Measurements from ENCODE around the gene UCP3. TPM values are rescaled to one million over a fixed set of nuclear protein-coding genes. Genes with fewer than 3 reads are reported as not detected.

The UCP3 gene
- total RNA-seq, 1 experiment from 2014 or later: 1.3 TPM

DNA sequence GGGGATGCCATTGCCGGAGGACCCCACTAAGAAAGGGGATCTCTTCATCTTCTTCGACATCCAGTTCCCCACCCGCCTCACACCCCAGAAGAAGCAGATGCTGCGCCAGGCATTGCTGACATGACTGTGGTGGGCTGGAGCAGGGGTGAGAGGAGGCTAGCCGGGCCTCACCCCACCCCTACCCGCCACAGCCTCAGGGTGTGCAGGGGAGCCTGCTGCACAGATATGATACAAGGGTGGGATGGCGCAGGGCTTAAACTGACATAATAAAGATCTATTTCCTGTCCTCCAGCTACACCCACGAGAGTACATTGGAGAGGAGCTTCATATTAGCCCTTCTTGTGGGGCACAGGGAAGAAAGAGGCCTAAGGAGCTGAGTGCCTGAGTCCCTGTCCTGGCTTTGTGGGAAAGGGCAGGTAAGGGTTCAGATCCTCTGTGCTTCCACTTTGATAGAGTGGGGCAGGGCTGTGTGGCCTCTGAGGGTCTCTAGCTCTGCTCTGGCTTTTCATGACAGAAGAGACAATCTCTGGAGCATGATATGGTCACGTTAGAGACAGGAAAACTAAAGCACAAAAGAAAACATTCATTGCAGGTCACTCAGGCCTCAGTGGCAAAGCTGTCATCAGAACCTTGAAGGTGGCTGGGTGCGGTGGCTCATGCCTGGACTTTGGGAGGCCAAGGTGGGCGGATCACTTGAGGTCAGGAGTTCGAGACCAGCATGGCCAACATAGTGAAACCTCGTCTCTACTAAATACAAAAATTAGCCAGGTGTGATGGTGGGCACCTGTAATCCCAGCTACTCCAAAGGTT, 38.7 kb downstream of the UCP3 start (continued):
- TF ChIP-seq, protein P1, sequence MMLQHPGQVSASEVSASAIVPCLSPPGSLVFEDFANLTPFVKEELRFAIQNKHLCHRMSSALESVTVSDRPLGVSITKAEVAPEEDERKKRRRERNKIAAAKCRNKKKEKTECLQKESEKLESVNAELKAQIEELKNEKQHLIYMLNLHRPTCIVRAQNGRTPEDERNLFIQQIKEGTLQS (IDR thresholded peaks at IDR 0.05): no peak
- TF ChIP-seq SP1 (IDR thresholded peaks at IDR 0.05; ENCODE audit: low read depth) (no peak), JUND (IDR thresholded peaks at IDR 0.05) (no peak), CEBPB (IDR thresholded peaks at IDR 0.05; ENCODE audit: low read depth) (no peak), ZFX (IDR thresholded peaks at IDR 0.05) (no peak)

DNA sequence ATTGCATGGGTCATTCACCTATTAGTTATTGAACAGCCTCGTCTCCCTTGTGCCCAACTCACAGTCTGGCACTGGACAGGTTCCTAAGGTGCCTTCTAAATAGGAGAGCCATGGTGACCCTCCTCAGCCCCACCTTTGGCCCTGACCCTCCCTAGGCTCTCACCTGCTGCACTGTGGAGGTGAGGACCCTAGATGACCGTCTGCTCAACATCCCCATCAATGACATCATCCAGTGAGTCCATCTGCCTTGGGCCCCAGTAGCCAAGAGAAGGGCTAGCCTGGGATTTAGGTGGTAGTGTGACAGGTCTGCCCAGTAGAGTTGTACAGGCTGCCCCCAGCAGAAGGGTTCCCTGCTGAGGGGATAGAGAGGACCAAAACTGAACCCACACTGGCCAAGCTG, 39.8 kb downstream of the UCP3 start:
- BruUV-seq (replicated peaks): no TSS peak
- ChIA-PET RAD21 (ENCODE audit: low non-redundant PET in 1 of 2, low total read pairs in 2 of 2, uncharacterized antibody in 2 of 2, unreplicated experiment in 2 of 2) (no interaction called here), CTCF (no interaction called here), POLR2A (interaction anchor here (0.8 to 1.2 kb wide), 2 partner anchors 8 to 10 kb away, joined by 3 to 4 read pairs; no protein-coding TSS in a partner anchor)
- H3K36me3 ChIP-seq (ENCODE audit: control insufficient read depth in 1 of 2, insufficient read depth in 2 of 2, low read length in 2 of 2): no peaks in the 10 kb centered on the region
- DNase-seq (ENCODE audit: low read depth, low spot score) (no peak), ATAC-seq (no peak)
- no peaks in the 10 kb centered on the region for H3K79me2 ChIP-seq (ENCODE audit: insufficient read depth, low read length)
- TF ChIP-seq SIN3A (IDR thresholded peaks at IDR 0.05; ENCODE audit: low read depth): no peak
- TF ChIP-seq POLR2A (IDR thresholded peaks at IDR 0.05; ENCODE audit: borderline replicate concordance, extremely low read depth, insufficient read depth, insufficient read length): no peak
- TF ChIP-seq, protein P2, sequence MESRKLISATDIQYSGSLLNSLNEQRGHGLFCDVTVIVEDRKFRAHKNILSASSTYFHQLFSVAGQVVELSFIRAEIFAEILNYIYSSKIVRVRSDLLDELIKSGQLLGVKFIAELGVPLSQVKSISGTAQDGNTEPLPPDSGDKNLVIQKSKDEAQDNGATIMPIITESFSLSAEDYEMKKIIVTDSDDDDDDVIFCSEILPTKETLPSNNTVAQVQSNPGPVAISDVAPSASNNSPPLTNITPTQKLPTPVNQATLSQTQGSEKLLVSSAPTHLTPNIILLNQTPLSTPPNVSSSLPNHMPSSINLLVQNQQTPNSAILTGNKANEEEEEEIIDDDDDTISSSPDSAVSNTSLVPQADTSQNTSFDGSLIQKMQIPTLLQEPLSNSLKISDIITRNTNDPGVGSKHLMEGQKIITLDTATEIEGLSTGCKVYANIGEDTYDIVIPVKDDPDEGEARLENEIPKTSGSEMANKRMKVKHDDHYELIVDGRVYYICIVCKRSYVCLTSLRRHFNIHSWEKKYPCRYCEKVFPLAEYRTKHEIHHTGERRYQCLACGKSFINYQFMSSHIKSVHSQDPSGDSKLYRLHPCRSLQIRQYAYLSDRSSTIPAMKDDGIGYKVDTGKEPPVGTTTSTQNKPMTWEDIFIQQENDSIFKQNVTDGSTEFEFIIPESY (IDR thresholded peaks at IDR 0.05; ENCODE audit: extremely low read depth, insufficient replicate concordance, low read length): no peak
- no peak for TF ChIP-seq EZH2 (IDR thresholded peaks at IDR 0.05)
- no peak for TF ChIP-seq TCF7L2 (IDR thresholded peaks at IDR 0.05; ENCODE audit: borderline replicate concordance, extremely low read depth, insufficient read depth, insufficient read length)
- TF ChIP-seq, protein P1 (IDR thresholded peaks at IDR 0.05): no peak
- H3K4me1 ChIP-seq (ENCODE audit: control insufficient read depth in 1 of 2, insufficient read depth in 2 of 2, low read length in 2 of 2): peaks cover 0 to 6% of the 10 kb centered on the region in 2 experiments; a peak in 3 of 4 replicates
- no peak overlapping the region for H3K27ac ChIP-seq (ENCODE audit: low read depth, low read length)
- no peak overlapping the region for H3K9ac ChIP-seq (ENCODE audit: low read length)
- no peaks in the 10 kb centered on the region for H3K9me2 ChIP-seq (ENCODE audit: insufficient read depth)
- H4K20me1 ChIP-seq (ENCODE audit: insufficient read depth): no peaks in the 10 kb centered on the region
- no peak overlapping the region for H2AFZ ChIP-seq (ENCODE audit: low read depth, low read length, poor library complexity, severe bottlenecking)
- no peak overlapping the region for H3K4me3 ChIP-seq (replicated peaks in 1 of 2; ENCODE audit: low read depth in 1 of 2, low read length in 2 of 2)
- no peaks in the 10 kb centered on the region for H3K9me3 ChIP-seq (ENCODE audit: control insufficient read depth in 1 of 2, insufficient read depth in 1 of 2, low read depth in 1 of 2, low read length in 2 of 2)
- intact Hi-C loops (cut with micrococcal nuclease): loop anchor here (10.0 kb wide), 1 partner anchor 236 kb away; no protein-coding TSS in a partner anchor
- no peaks in the 10 kb centered on the region for H3K27me3 ChIP-seq (ENCODE audit: insufficient read depth, low read length)
- H3K4me2 ChIP-seq (ENCODE audit: low read length): no peak overlapping the region

Measured in HCT116 (cell line).